HG02970 (cell line): ENCODE data around the gene UFD1.

Source experiments
- ATAC-seq: cut with Tn5 transposase; IDR thresholded peaks from one replicate; pipeline ENCODE4 v1.9.1; 2021; ENCODE audit warnings: mild to moderate bottlenecking, moderate library complexity, moderate number of reproducible peaks; ENCODE audit not compliant: unreplicated experiment, low FRiP score

UFD1 gene

GRCh38 chr22:19402642-19403191 is 76.3 kb downstream of the UFD1 start:
- no peak for ATAC-seq

DNA sequence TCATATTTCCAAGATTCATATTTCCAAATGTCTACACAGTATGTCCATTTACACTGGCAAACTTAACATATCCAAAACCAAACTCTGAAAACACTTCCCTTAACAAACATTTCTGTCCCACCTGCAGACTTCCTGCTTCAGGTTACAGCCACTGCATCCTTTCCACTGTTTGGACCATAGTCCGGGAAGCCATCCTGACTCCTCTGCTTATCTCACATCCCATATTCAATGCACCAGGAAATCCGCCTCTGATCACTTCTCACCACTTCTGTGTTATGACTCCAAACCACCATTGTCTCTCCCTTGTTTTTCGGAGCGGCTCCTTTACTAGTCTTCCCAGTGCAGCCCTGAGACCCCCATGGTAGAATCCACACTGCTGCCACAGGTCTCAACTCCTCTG is 77.5 kb downstream of the UFD1 start:
- ATAC-seq = no peak

DNA sequence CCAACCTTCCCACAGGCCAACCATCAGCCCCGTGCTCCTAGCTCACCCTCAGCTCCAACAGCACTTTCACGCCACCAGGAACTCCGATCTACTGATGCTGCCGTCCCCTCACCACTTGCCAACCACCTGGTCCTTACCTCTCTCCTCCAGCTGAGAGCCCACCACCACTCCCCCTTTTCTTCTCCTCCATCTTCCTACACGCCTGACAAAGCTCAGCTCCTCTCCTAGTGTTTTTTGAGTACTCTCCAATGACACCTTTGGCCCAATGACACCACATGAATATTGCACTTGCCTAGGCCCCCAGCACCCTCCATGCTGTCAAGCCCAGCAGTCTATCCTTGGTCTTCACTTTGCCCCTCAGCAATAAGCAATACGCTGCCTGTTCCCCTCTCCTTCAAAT is 78.1 kb downstream of the UFD1 start:
- no peak for ATAC-seq
